PC-9 (cell line): ENCODE data around the gene FBXO7.

Experiments used
- EZH2 ChIP-seq: fragments of 200-600 bp; sonication (generic); IDR thresholded peaks from 2 replicates; pipeline ENCODE4 v1.8.0; 2017; ENCODE audit warnings: antibody characterized with exemption, low read depth
- TF ChIP-seq, protein P1 (sequence below): fragments of 200-600 bp; sonication (generic); conservative IDR thresholded peaks from 2 replicates; pipeline ENCODE4 v1.6.1; 2017; ENCODE audit warnings: mixed run types, antibody characterized with exemption, mild to moderate bottlenecking, moderate library complexity

DNA sequence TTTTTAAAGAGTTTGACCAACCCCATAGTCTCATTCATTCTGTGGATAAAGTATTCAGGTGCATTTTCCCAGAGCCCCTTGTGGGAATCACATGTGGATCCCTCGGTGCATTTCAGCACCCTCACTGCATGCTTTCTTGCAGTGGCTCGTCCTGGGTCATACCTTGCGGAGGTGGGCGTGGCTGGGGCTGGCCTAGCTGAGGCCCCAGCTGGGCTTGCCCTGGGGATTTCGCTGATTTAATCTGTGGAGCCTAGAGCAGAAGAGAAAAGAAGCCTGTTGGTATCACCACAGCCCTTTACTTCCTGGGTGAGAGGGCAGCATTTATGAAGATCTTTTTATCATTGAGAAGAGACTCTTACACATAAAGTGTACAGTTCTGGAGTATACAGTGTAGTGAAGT lies 53.1 kb downstream of the FBXO7 start:
- TF ChIP-seq, protein P1, sequence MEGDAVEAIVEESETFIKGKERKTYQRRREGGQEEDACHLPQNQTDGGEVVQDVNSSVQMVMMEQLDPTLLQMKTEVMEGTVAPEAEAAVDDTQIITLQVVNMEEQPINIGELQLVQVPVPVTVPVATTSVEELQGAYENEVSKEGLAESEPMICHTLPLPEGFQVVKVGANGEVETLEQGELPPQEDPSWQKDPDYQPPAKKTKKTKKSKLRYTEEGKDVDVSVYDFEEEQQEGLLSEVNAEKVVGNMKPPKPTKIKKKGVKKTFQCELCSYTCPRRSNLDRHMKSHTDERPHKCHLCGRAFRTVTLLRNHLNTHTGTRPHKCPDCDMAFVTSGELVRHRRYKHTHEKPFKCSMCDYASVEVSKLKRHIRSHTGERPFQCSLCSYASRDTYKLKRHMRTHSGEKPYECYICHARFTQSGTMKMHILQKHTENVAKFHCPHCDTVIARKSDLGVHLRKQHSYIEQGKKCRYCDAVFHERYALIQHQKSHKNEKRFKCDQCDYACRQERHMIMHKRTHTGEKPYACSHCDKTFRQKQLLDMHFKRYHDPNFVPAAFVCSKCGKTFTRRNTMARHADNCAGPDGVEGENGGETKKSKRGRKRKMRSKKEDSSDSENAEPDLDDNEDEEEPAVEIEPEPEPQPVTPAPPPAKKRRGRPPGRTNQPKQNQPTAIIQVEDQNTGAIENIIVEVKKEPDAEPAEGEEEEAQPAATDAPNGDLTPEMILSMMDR = no peak
- TF ChIP-seq EZH2 = no peak
